ENCODE measurements around the gene TMOD4.

The TMOD4 gene

GRCh38 chr1:151175863-151176262 lies at the start of gene TMOD4:
TMOD4 (minus strand) TSS chr1:151175981; CDS start chr1:151174875, 1,106 bp downstream.
- peak; percentile 56 for TF ChIP-seq CTCF (IDR thresholded peaks at IDR 0.05)

- no peak for TF ChIP-seq CTCF (IDR thresholded peaks at IDR 0.05)
Measured at GRCh38 chr1:151222130-151222529, 46.3 kb upstream of the TMOD4 start.

GRCh38 chr1:151221616-151222015 lies 45.8 kb upstream of the TMOD4 start:
- TF ChIP-seq CTCF (IDR thresholded peaks at IDR 0.05) = no peak

GRCh38 chr1:151213560-151213959 lies 37.8 kb upstream of the TMOD4 start:
- no peak for TF ChIP-seq CTCF (IDR thresholded peaks at IDR 0.05)

- TF ChIP-seq CTCF (IDR thresholded peaks at IDR 0.05) = no peak
Measured at GRCh38 chr1:151211972-151212705, 36.4 kb upstream of the TMOD4 start.

- TF ChIP-seq CTCF (IDR thresholded peaks at IDR 0.05) = no peak
Measured at GRCh38 chr1:151210830-151211229, 35.0 kb upstream of the TMOD4 start.

- TF ChIP-seq CTCF (IDR thresholded peaks at IDR 0.05) = no peak
Measured at GRCh38 chr1:151199873-151200581, 24.2 kb upstream of the TMOD4 start.

Data from LNCAP (cell line).